Hippocampal formation (tissue), 2 donors: ENCODE results near the gene SH3TC2.

ENCODE experiments used
- DNase-seq, 2 donors: peaks; one replicate each; lab custom pipeline; 2025; lab: John Stamatoyannopoulos, UW

Gene SH3TC2

DNA sequence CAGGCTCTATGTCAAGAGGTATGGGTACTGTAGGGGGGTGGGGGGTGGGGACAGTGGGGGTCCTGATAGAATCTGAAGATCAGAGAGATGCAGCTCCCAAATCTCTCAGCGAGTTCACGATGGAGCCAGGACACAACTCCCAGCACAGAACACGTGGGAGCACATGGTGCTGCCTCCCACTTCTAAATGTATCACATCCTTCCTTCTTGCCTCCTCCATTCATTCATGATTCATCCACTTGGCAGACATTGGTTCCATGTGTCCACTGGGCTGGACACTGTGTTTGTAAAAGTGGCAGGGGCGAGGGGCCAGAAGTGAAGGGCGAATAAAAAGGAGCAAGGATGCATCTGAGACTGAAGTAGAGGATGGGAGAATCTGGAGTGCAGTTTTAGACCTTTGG is 33.9 kb downstream of the SH3TC2 start:
- no peak for DNase-seq

DNA sequence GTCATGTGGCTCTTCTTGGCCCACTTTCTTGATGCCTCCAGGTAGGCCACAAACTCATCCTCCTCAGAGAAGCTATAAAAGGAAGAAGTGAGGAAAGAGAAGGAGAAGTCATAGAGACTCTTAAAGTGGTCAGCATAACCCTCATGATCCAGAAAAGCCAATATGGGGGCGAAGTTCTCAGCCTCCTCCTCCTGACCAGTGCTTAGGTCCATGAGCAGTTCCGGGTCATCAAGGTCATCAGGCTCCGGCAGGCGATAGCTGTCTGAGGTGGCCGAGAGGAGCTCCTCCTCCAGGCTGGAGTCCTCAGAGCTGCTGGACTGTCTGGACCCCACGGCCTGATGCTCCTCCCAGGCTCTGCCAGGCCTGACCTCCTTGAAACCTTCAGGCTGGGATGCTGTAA is 34.7 kb downstream of the SH3TC2 start:
- DNase-seq, result no peak

DNA sequence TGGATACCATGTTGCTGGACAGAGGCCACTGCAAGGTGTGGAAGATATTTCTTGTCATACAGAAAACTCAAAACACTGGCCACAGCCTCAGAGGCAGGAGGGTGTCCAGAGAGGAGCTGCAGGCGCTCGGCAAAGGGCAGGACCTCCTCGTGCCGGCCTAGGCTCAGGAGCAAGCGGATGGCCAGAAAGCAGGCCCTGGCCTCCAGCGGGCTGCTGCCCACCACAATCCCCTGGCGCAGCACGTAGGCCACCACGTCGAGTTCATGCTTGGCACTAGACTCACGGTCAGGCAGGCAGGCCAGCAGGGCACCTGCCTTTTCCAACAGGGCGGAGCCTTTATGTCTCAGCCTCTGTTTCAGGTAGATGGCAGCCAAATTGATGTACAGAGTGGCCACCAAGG is 35.2 kb downstream of the SH3TC2 start:
- DNase-seq, result no peak

DNA sequence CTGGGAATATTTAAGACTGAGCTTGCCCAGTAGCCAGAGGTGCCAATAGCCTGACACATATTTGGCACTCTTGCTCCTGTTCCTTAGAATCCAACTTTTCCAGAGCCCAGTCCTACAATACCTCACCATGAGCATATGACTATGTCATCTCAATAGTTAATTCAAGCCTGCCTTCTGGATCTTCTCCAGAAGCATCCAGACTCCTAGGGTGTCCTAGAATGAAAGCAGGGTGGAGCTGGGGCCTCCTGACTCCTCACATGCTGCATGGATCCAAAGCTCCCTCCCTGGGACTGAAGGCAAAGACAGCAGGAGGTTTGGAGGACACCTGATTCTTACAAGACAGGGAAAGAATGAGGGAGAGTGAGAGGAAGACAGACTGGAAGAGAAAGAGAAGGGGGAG is 37.9 kb downstream of the SH3TC2 start:
- DNase-seq, result no peak

DNA sequence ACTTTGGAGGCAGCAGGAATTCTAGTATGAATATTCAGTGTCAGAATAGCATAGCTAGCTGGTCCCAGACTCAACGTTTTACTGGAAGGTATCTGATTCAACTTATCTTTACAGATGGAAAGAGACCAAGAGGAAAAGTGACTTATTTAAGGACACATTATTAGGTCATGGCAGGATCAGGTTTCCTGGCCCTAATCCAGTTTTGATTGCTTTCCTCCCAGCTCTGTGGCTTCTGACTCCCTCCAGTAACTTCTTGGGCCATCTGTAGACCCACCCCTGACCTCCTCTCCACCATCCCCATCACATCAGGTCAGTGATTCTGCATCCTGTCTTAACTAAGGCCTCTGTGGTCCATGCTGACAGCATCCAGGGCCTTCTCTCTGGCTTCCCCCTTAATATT is 38.4 kb downstream of the SH3TC2 start:
- no peak for DNase-seq

DNA sequence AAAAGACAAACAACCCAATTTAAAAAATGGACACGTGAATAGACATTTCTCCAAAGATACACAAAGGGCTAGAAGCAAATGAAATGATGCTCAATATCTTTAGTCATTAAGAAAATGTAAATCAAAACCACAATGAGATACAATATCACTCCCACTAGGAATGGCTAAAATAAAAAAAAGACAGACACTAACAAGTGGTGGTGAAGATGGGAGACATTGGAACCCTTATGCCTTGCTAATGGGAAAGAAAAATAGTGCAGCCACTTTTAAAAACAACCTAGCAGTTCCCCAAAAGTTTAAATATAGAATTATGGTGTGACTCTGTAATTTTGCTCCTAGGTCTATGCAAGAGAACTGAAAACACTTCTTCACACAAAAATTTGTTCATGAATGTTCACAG is 40.7 kb downstream of the SH3TC2 start:
- DNase-seq, result no peak

DNA sequence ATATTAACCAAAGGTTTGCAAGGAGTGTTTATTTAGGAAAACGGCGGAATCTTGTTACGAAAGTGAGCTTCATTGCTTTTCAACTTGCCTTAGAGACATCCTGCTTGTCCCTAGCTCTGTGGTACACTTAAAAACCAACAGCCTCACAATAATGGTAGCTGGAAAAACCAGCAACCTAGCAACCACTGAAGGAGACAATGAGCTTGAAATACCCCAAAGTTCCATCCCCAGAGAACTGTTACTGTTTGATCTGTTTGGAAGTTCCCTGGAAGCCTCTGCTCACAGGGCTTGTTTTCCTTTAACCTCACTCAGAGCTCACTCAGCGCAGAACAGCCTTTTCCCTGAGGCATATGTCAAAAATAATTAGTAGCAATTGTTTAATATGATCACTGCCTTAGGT is 43.2 kb downstream of the SH3TC2 start:
- no peak for DNase-seq

DNA sequence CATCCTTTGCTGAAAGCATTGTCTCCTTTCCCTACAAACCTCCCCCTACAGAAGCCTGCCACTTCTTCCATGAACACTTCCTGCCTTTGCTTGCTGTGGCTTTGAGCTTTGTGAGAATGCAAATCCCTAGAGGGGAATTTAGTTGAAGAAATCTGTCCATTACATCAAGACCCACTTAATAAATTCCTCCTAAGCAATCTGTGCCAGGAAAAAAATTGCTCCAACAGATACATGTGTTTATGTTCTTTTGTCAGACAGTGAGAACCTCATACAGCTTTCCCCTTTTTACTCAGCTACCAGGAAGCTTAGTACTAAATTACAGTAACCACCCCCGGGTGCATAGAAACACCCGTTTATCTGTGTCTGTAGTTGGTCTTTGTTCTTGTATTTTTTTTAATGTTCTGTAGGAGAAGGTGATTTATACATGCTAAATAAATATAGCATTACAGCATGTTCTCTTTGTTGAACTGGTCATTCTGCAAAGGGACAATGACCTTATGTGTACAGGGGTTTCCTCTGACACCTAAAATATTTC is 43.9 kb downstream of the SH3TC2 start:
- DNase-seq, result no peak

DNA sequence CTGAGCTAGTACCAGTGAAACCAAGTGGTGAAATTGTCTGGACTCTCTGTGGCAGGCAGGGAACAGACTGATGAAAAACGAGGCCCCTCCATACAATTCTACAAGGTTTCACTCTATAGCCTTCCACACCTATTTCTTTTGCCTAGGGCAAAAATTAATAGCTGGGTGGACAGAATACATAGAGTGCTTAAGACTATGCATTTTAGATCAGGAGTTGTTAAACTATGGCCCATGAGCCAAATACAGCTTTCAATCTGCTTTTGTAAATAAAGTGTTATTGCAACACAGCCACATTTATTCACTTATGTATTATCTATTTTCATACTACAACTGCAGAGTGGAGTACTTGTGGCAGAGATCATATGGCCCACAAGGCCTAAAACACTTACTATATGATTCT is 45.2 kb downstream of the SH3TC2 start:
- no peak for DNase-seq

DNA sequence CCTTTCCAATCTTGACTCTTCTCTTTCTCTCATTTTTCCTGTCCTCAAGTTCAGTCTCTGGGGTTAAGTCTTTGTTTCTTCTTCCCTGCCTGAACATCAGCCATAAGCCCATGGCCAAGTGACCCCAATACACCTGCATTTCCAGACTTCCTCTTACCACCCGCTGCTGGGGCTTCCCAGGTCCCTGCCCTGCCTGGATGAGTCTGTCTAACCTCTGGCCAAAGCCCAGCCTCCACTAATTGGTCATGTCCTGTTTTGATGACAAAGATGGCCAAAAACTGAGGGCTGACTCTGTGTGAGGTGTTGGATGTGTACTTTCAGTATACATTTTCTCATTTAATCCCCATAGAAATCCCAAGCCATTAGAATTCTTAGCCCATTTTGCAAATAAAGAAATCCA is 47.3 kb downstream of the SH3TC2 start:
- no peak for DNase-seq

DNA sequence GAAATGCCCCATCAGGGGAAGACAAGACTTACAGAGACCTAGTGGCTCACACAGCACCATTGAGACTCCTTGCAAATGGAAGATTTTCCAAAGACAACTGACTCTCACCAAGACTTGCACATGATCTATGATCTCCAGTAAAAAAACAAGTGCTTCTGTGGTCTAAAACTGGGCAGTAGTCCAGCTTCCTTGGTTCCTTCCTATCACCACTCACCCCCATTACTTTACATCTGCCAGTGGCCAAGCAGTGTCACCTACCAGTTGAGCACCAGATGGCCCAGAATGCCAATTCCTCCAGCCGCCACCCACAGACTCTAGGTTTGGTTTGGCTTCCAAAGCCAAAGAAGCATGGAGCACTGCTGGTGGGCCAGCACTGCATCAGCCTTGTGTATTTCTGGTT is 47.7 kb downstream of the SH3TC2 start:
- no peak for DNase-seq

DNA sequence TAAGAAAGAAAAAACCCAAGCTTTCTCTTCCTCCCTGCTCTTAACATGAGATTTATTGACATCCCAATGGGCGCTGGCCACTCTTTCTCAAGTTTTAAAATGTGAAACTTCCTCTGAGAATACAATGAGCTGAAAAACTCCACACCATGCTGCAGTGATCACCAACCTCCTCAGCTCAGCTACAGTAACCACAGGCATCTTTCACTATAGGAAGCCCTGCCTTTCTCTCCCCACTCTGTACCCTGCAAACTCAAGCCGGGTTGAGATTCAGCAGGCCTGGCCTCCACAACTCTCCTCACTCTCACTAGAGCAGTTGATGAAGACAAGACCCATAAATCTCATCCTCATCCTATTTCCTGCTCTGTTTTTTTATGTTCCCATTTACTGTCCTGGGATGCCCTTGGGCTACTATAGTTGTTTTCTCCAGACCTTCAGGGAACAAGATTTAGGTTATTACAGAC is 48.3 kb downstream of the SH3TC2 start:
- no peak for DNase-seq

DNA sequence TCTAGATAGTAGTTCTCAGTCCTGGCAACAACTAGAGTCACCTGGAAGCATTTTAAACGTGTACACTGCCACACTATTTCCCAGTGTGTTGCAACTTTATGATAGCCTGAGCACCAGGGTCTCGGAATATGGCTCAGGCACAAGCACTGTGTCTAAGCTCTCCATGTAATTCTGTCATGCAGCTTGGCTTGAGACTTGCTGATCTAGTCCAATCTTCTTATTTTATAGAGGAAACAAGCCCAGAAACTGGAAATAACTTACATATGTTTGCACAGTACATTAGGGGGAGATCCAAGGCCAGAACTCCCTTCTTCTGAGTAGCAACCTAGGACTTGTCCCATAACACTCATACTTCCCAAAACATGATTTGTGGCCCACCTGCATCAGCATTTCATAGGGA is 49.1 kb downstream of the SH3TC2 start:
- DNase-seq, result no peak

DNA sequence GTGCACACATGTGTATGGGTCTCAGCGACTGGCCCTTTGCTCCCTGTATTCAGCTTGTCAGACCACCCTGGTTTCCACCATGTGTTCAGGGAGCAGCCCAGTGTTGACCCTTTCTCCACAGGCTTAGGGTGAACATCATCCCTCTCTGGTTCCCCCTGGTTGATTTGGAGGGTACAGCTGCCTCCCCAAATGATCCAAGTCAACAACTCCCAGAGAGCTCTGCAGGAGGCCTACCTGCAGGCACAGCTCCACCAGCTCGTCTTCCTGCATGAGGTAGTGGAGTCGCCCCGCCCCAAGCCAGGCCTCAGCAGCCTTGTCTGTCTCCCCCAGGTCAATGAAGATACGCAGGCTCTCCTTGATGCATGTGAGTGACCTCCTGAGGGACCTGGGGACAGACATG is 50.5 kb downstream of the SH3TC2 start:
- no peak for DNase-seq

DNA sequence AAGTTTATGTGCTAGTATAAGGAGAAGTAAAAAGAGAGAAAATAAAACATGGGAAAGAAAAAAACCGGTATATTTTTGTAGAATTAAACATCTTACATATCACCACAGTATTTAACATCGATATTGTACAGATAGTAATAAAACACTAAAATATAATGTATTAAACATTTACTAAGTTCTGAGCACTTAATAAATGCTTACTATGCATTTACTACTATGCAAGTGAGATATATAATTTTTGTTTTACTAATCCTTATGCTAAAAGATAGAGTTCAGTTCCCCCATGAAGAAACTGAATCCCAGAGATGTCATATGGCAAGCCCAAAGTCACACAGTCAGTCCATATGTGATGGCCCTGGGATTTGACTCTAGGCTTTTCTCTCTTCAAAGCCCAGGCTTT is 51.1 kb downstream of the SH3TC2 start:
- no peak for DNase-seq

DNA sequence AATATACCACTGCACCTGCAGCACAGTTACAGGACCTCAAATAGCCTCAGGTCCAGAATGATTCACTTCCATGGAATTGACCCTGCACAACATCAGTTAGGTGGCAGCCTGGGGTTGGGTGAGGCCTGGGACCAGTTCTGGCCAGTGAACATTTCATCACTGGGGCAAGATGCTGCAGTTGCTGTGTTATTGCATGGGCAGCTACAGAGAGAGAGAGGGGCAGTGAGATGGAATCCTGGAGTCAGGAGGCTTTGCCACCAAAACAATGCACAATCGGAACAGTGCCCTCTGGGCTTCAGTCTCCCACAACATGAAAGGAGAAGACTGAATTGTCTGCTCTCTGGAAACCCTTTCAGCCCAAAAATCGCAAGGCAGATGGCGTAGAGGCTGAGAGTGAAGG is 51.8 kb downstream of the SH3TC2 start:
- peak; percentile 21 to 27 for DNase-seq

DNA sequence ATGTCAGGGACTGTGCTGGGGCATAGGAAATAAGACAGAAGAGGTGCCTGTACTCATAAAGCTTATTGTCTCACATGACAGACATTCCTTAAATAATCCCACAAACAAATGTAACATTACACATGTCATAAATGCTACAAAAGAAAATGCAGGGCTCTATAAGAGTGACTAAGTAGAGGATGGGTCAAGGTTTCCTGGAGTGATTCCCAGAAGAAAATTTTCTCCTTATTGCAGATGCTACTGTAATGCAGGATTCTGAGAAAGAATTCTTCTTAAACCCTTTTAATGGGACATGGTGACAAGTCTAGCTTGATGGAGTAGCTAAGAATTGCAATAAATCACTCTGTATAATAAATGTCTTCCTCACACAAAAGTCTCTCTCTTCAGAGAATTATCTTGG is 55.7 kb downstream of the SH3TC2 start:
- no peak for DNase-seq

DNA sequence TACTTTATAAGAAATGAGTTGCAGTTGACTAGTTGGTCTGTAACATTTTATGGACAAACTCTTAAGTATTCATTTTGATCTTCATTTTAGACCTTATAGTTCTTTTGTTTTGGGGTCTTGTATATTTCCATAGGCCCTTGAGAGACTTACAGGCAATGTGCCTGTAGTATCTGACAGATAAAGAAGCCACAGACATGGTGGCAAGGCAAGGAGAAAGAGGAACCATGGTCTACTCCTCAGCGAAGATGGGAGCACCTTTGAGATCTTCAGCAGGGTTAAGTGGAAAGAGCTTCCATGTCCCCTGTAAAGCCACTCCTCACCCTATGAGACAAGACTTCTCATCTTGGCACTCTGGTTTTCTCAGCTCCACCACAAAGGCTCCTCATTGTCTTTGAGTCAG is 56.4 kb downstream of the SH3TC2 start:
- no peak for DNase-seq

DNA sequence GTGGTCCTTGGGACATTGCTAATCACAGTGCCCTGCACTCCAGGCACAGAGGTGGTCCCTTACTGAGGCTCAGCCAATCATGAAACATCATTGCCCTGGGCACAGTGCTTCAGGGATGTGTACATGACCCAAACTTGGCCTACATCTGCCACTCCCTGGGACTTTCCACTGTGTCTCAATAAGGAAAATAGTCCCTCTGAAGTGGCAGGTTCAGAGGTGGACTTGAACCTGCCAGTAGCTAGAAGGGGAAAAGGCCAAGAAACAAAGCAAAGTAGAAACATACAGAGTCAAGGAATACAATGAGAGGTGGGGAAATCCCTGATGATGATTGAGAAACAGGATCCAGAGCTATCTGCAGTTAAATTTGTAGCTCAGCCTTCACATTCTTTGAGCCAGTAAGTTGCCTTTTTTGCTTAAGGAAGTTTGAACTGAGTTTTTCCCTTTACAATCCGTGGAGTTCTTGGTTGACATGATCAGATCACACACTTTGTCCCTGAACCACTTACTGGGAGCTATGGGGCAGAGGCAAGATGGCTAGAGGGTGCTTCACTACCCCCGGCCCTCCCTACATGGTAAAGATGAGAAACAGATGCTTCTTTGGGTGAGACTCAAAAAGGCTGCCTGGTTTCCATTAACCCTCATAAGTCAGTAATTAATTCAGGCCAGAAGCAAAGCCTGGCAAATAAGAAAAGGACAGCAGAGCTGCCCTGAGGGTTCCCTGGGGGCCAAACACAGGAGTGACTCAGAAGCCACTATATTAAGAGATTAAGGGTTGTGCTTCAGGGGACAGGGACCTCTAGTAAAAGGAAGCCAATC is 57.6 kb downstream of the SH3TC2 start:
- DNase-seq, result no peak

DNA sequence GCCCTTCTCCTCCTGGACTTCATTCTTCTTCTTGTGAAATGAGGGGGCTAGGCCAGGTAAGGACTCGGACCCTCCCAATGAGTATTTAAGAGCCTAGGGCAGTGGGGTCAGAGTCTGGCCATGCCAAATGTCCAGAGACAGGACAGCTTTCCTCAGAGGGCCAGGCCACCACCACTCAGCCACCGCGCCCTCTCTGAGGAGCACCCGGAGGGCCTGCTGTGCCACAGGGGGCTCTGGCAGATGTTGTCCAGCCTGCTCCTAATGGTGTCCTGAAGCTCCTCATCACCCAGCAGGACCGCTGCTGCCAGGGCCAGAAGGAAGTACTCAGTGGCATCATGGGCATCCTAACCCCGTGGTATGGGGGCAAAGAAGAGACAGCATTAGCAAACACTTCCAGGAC is 58.3 kb downstream of the SH3TC2 start:
- DNase-seq, result no peak

DNA sequence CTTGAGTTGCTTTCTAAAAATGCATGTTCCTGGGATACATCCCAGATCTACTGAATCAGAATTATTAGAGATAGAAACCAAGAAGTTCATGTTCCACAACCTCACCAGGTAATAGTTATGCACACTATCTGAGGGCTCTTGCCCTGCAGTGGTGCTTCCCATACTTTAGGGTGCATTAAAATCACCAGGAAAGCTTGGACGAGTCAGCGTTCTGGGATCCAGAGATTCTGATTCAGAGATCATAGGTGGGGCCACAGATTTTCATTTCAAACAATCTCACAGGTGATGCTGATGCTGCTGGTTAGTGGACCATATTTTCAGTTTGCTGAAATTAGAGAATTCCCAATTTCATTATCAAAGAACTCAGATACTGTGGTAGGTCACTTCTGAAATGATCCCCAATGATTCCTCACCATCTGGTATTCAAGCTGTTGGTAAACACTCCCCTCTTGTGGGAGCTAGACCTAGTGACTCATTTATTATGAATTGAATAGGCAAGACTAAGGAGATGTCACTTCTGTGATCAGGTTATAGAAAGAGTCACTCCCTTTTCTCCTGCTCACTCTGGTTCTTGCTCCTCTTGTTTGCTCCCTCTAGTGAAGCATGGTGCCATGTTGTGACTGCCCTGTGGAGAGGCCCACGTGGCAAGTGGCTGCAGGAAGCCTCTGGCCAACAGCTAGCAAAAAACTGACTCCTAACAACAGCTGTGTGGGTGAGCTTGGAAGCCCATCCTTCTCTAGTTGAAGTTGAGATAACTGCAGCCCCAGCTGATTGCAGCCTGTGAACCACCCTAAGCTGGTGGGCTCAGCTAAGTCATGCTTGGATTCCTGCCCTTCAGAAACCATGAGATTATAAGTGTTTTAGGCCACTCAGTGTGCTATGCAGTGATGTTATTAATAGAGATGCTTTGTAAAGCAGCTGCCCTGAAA is 59.8 kb downstream of the SH3TC2 start:
- no peak for DNase-seq

DNA sequence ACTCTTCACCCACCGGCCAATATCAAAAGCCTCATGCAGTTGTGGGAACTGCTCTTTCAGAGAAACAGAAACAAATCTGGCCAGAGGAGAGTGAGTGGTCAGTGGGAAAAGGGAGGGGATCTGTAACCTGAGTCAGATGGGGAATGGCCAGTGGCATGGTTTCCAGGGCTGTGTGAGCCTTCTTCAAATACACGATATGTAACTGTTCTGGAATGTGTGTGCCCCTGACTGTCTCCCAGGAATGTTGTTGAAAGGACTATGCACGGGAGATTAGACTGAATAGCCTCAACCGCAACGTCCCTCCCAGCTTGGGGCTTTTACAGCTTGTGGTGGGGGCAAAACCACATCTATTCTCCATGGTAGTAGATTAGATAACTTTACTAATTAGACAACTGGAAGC is 60.8 kb downstream of the SH3TC2 start:
- no peak for DNase-seq

DNA sequence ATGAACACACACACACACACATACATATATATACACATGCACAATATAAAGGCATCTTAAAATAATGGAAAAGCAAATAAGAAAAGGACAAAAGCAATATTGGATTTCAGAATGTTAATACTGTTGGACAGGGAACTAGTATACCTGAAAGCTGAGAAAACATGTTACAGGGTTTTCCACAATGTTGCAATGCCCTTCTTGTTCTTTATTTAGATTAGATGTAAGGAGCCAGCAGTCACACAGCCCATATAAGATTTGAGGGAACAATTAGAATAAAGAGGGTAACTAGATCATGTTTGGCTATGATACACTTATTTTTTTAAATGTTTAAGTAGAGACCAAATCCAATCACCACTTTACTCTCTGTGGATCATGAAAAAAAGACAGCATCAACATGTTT is 61.7 kb downstream of the SH3TC2 start:
- DNase-seq, result no peak
